Endometrial microvascular endothelial cells (primary cell): ENCODE data around the gene NUDT3. TPM values are rescaled to one million over a fixed set of nuclear protein-coding genes. Genes with fewer than 3 reads are reported as not detected.

ENCODE experiments used
- in situ Hi-C: cut with HindIII; loops from 2 replicates; pipeline ENCODE4 v1.10.0; 2017; ENCODE audit warnings: low sequenced_read_pairs, low pct_unique_long_range_greater_than_20kb; ENCODE audit errors: inconsistent ontology term
- total RNA-seq: library from RNA; depleted of rRNA; stranded (reverse); fragments of >200 nt; gene quantifications from one replicate; pipeline ENCODE4 v1.2.3, GENCODE V29; 2015; ENCODE audit errors: inconsistent ontology term

The NUDT3 gene
- total RNA-seq, 1 donor from 2014 or later, result 28.3 TPM

- in situ Hi-C loops, result no loop called here
These were observed 40.0 kb downstream of the NUDT3 start for GRCh38 chr6:34352305-34352937.

- in situ Hi-C loops, result no loop called here
These were observed 41.6 kb downstream of the NUDT3 start for GRCh38 chr6:34350934-34351217.

- in situ Hi-C loops, result no loop called here
These were observed 42.1 kb downstream of the NUDT3 start for GRCh38 chr6:34350137-34350933.

GRCh38 chr6:34349211-34349610, 43.3 kb downstream of the NUDT3 start:
- in situ Hi-C loops, result no loop called here

- in situ Hi-C loops, result no loop called here
These were observed 45.2 kb downstream of the NUDT3 start for GRCh38 chr6:34347303-34347702.

- in situ Hi-C loops, result no loop called here
These were observed 46.0 kb downstream of the NUDT3 start for GRCh38 chr6:34346175-34347119.

GRCh38 chr6:34343806-34344205, 48.7 kb downstream of the NUDT3 start:
- in situ Hi-C loops, result no loop called here

- in situ Hi-C loops, result no loop called here
These were observed 50.2 kb downstream of the NUDT3 start for GRCh38 chr6:34342247-34342646.

GRCh38 chr6:34341481-34341971, 50.9 kb downstream of the NUDT3 start:
- in situ Hi-C loops, result no loop called here

GRCh38 chr6:34340906-34341480, 51.5 kb downstream of the NUDT3 start:
- in situ Hi-C loops, result no loop called here

GRCh38 chr6:34340394-34340793, 52.1 kb downstream of the NUDT3 start:
- in situ Hi-C loops, result no loop called here

GRCh38 chr6:34339971-34340370, 52.5 kb downstream of the NUDT3 start:
- in situ Hi-C loops, result no loop called here

- in situ Hi-C loops, result no loop called here
These were observed 53.0 kb downstream of the NUDT3 start for GRCh38 chr6:34339432-34339831.

GRCh38 chr6:34338811-34339210, 53.7 kb downstream of the NUDT3 start:
- in situ Hi-C loops, result no loop called here

- in situ Hi-C loops, result no loop called here
These were observed 54.1 kb downstream of the NUDT3 start for GRCh38 chr6:34338377-34338776.

GRCh38 chr6:34334796-34335416, 57.6 kb downstream of the NUDT3 start:
- in situ Hi-C loops, result no loop called here

GRCh38 chr6:34333858-34334257, 58.6 kb downstream of the NUDT3 start:
- in situ Hi-C loops, result no loop called here

GRCh38 chr6:34332251-34333198, 59.9 kb downstream of the NUDT3 start:
- in situ Hi-C loops, result no loop called here
